H1 (cell line): Measurements from ENCODE around the gene TBX6. TPM values are rescaled to one million over a fixed set of nuclear protein-coding genes. Genes with fewer than 3 reads are reported as not detected.

Source experiments
- CTCF ChIA-PET: fragments of 300-600 bp; sonication (Branson Sonifier 250); formaldehyde crosslinking; loops from one replicate; lab custom pipeline; 2021; ENCODE audit not compliant: partially characterized antibody; lab: Charles Lee
- POLR2A ChIA-PET: fragments of 300-600 bp; sonication (Branson Sonifier 250); formaldehyde crosslinking; loops from one replicate; lab custom pipeline; 2021; ENCODE audit warnings: inconsistent platforms; ENCODE audit not compliant: partially characterized antibody; lab: Charles Lee
- DNase-seq, 2 experiments: peaks; one replicate each; pipeline versions ENCODE4 v3.0.0 to v3.0.0-alpha.2; 2010 to 2022; ENCODE audit warnings: low spot score in 2 of 2, low read depth in 1 of 2, mixed read lengths in 1 of 2
- FAIRE-seq: peaks from 2 replicates; lab custom pipeline; 2011; peaks lifted over from hg19 to GRCh38; lab: Jason Lieb, UNC
- H2AFZ ChIP-seq: 2 replicates; pipeline ENCODE4 v1.8.1; 2012; ENCODE audit warnings: low read length, inconsistent platforms
- H2AK5ac ChIP-seq: 2 replicates; pipeline ENCODE4 v1.6.1; 2013; ENCODE audit warnings: low read depth, low read length
- H2BK120ac ChIP-seq: replicated peaks from 2 replicates; pipeline ENCODE3; 2013; ENCODE audit warnings: low read depth, low read length, inconsistent platforms
- H2BK12ac ChIP-seq: 2 replicates; pipeline ENCODE4 v1.6.1; 2013; ENCODE audit warnings: low read depth, low read length
- H2BK15ac ChIP-seq: 2 replicates; pipeline ENCODE4 v1.6.1; 2013; ENCODE audit warnings: low read length
- H2BK20ac ChIP-seq: 2 replicates; pipeline ENCODE4 v1.6.1; 2013; ENCODE audit warnings: low read length
- H2BK5ac ChIP-seq: 2 replicates; pipeline ENCODE4 v1.6.1; 2013; ENCODE audit warnings: low read depth, low read length
- H3K14ac ChIP-seq: 2 replicates; pipeline ENCODE4 v1.6.1; 2013; ENCODE audit warnings: inconsistent platforms; ENCODE audit not compliant: insufficient read length
- H3K18ac ChIP-seq: 2 replicates; pipeline ENCODE4 v1.6.1; 2013; ENCODE audit warnings: low read length; ENCODE audit errors: extremely low read depth
- H3K23ac ChIP-seq: 2 replicates; pipeline ENCODE4 v1.6.1; 2013; ENCODE audit warnings: inconsistent platforms; ENCODE audit not compliant: insufficient read length
- H3K23me2 ChIP-seq: 2 replicates; pipeline ENCODE4 v1.6.1; 2013; ENCODE audit warnings: low read depth, low read length
- H3K27ac ChIP-seq: 2 replicates; pipeline ENCODE4 v1.6.1; 2011; ENCODE audit warnings: low read depth, low read length, inconsistent platforms
- H3K27me3 ChIP-seq, 4 experiments: replicated peaks in 1 of 4; 1 replicate in 1 of 4; 2 replicates in 3 of 4; pipeline versions ENCODE4 v1.6.1 to v1.8.1; 2011 to 2013; ENCODE audit warnings: low read length in 3 of 4, mild to moderate bottlenecking in 3 of 4, inconsistent platforms in 2 of 4, mixed read lengths in 2 of 4, moderate library complexity in 1 of 4; ENCODE audit not compliant: control insufficient read depth in 3 of 4, insufficient read depth in 3 of 4; ENCODE audit errors: extremely low read depth in 1 of 4
- H3K36me3 ChIP-seq, 4 experiments: 2 replicates each; pipeline versions ENCODE4 v1.6.1 to v1.8.1; 2011 to 2013; ENCODE audit warnings: mild to moderate bottlenecking in 4 of 4, low read length in 3 of 4, moderate library complexity in 2 of 4, control low read depth in 1 of 4, inconsistent platforms in 1 of 4; ENCODE audit not compliant: insufficient read depth in 4 of 4, control insufficient read depth in 2 of 4
- H3K4ac ChIP-seq: replicated peaks from 2 replicates; pipeline ENCODE3; 2013; ENCODE audit warnings: low read length, low read depth, mixed read lengths, inconsistent platforms; ENCODE audit not compliant: insufficient read length
- H3K4me1 ChIP-seq, 4 experiments: replicated peaks in 1 of 4; 1 replicate in 1 of 4; 2 replicates in 3 of 4; pipeline versions ENCODE4 v1.6.1 to v1.8.1; 2011 to 2013; ENCODE audit warnings: low read length in 3 of 4, inconsistent platforms in 2 of 4, mixed read lengths in 1 of 4; ENCODE audit not compliant: insufficient read depth in 4 of 4, control insufficient read depth in 3 of 4
- H3K4me2 ChIP-seq, 2 experiments: 2 replicates each; pipeline versions ENCODE4 v1.6.1 to v1.8.1; 2011 to 2013; ENCODE audit warnings: low read depth in 2 of 2, low read length in 2 of 2, control low read depth in 1 of 2, inconsistent platforms in 1 of 2, mild to moderate bottlenecking in 1 of 2; ENCODE audit not compliant: insufficient read depth in 1 of 2
- H3K4me3 ChIP-seq, 4 experiments: fragments of 200-600, 300-600 bp in 1 of 4; sonication (generic), shearing (Covaris generic), sonication (Bioruptor Twin) in 1 of 4; 2 replicates each; pipeline versions ENCODE4 v1.5.1 to v1.8.1; 2011 to 2016; ENCODE audit warnings: low read length in 4 of 4, low read depth in 3 of 4, control low read depth in 2 of 4, inconsistent platforms in 2 of 4, mild to moderate bottlenecking in 2 of 4, mixed read lengths in 1 of 4, moderate library complexity in 1 of 4; ENCODE audit not compliant: insufficient read depth in 2 of 4; ENCODE audit errors: extremely low read depth in 1 of 4
- H3K56ac ChIP-seq: replicated peaks from 2 replicates; pipeline ENCODE3; 2013; ENCODE audit warnings: low read depth, mild to moderate bottlenecking, mixed read lengths, low read length, inconsistent platforms; ENCODE audit not compliant: insufficient read length
- H3K79me1 ChIP-seq: 2 replicates; pipeline ENCODE4 v1.6.1; 2013; ENCODE audit warnings: low read depth, low read length, control low read depth
- H3K79me2 ChIP-seq, 2 experiments: 2 replicates each; pipeline versions ENCODE4 v1.6.1 to v1.8.1; 2012 to 2013; ENCODE audit warnings: low read length in 2 of 2, mild to moderate bottlenecking in 2 of 2, inconsistent platforms in 1 of 2; ENCODE audit not compliant: insufficient read depth in 2 of 2, control insufficient read depth in 1 of 2
- H3K9ac ChIP-seq, 4 experiments: replicated peaks in 1 of 4; 1 replicate in 1 of 4; 2 replicates in 3 of 4; pipeline versions ENCODE4 v1.6.1 to v1.8.1; 2011 to 2013; ENCODE audit warnings: low read depth in 3 of 4, low read length in 3 of 4, control low read depth in 2 of 4, mild to moderate bottlenecking in 2 of 4, moderate library complexity in 2 of 4, inconsistent platforms in 1 of 4; ENCODE audit errors: extremely low read depth in 1 of 4
- H3K9me3 ChIP-seq, 2 experiments: 2 replicates each; pipeline versions ENCODE4 v1.6.1 to v1.8.1; 2012 to 2013; ENCODE audit warnings: mild to moderate bottlenecking in 2 of 2, moderate library complexity in 2 of 2, control low read depth in 1 of 2, inconsistent platforms in 1 of 2, low read depth in 1 of 2, low read length in 1 of 2, mixed read lengths in 1 of 2; ENCODE audit not compliant: insufficient read depth in 2 of 2
- H4K20me1 ChIP-seq, 2 experiments: replicated peaks in 1 of 2; 2 replicates each; pipeline versions ENCODE3 to v1.8.1; 2011 to 2013; ENCODE audit warnings: inconsistent platforms in 2 of 2, low read length in 2 of 2, mild to moderate bottlenecking in 1 of 2; ENCODE audit not compliant: insufficient read depth in 2 of 2, control insufficient read depth in 1 of 2
- H4K5ac ChIP-seq: 2 replicates; pipeline ENCODE4 v1.6.1; 2013; ENCODE audit warnings: low read length, low read depth, mixed read lengths, inconsistent platforms; ENCODE audit not compliant: insufficient read length
- H4K8ac ChIP-seq: 2 replicates; pipeline ENCODE4 v1.8.0; 2013; ENCODE audit warnings: mild to moderate bottlenecking, moderate library complexity, low read length, inconsistent platforms; ENCODE audit not compliant: insufficient read depth; ENCODE audit errors: extremely low read depth
- H4K91ac ChIP-seq: replicated peaks from 2 replicates; pipeline ENCODE3; 2013; ENCODE audit warnings: low read length, mixed read lengths, inconsistent platforms; ENCODE audit not compliant: insufficient read length
- RXRA ChIP-seq: IDR thresholded peaks from 2 replicates; pipeline ENCODE4 v1.6.1; 2011; ENCODE audit warnings: low read depth, mild to moderate bottlenecking, low read length, moderate library complexity; ENCODE audit not compliant: insufficient read depth
- SP1 ChIP-seq: IDR thresholded peaks from 2 replicates; pipeline ENCODE4 v1.6.1; 2011; ENCODE audit warnings: low read depth, low read length
- WGBS, 2 experiments: shearing (Covaris generic) in 1 of 2; methylation state at CpG; one replicate each; pipeline versions ENCODE4 v1.1.6 to v1.1.7; 2013 to 2015; ENCODE audit warnings: low lambda C conversion rate in 2 of 2, mixed read lengths in 2 of 2, inconsistent platforms in 1 of 2, low coverage in 1 of 2, missing lambda C conversion rate in 1 of 2; ENCODE audit not compliant: insufficient replicate concordance in 2 of 2, insufficient coverage in 1 of 2, insufficient read length in 1 of 2; ENCODE audit errors: extremely low coverage in 1 of 2, missing lambda C conversion rate in 1 of 2; 5-methylcytosine and 5-hydroxymethylcytosine counted together
- polyA plus RNA-seq, 7 experiments: library from polyadenylated mRNA; depleted of rRNA in 3 of 7; stranded (reverse) in 5 of 7; unstranded in 2 of 7; fragments of >200 nt in 5 of 7; fragments of 200-250 nt in 2 of 7; gene quantifications; 1 replicate in 5 of 7; 2 replicates in 1 of 7; 4 replicates in 1 of 7; pipeline versions ENCODE4 v1.2.1 to v1.2.3, GENCODE V29; 2011 to 2013; ENCODE audit warnings: missing spikeins in 2 of 7, mixed read lengths in 2 of 7
- total RNA-seq: library from RNA; stranded (reverse); fragmentation: NEBNext Ultra II Directional; extraction: Animal tissue kit (Norgen Biotek cat#: 25700); gene quantifications from 2 replicates; pipeline ENCODE4 v1.2.1, GENCODE V29; 2021

TBX6 gene
- total and polyA plus RNA-seq, 2 of the 8 experiments (the other 6 are each of a cell fraction or from before 2014, with no cell fraction given) = 2.2 to 2.8 TPM

DNA sequence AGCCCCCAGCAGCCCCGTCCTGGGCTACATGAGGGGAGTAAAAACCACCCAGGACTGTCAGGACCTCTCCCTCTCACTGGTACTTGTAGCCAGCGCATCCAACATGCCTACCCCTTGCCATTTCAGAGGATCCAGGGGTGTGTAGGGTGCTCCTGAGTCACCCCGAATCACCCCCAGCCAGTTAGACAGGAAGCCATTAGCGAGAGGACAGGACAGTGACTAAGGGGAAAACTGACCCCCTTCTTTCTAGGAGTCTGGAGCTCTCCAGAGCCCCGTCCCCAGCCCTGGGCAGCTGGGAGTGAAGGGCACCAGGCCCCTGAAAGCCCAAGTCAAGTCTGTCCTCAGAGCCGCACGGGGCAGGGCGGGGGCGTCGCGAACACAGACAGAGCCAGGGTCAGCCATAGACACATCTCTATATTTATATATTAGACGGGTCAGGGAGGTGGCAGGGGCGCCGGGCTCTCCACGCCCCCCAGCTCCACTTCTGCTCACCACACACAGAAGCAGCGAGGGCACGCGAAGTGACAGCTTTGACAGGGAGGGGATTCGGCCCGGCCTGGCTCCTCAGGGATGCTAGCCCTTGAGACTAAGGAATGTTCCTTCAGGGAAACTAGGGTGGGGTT lies 22.1 kb upstream of the TBX6 start:
- FAIRE-seq (no peak), DNase-seq (peak in 1 of 2 experiments; percentile 46)
- Histone ChIP-seq H2AK5ac (no peak overlapping the region), H4K5ac (no peak overlapping the region), H3K4me1 (peaks cover 0 to 12% (median 6%) of the 10 kb centered on the region in 4 experiments; a peak in 5 of 7 replicates), H4K8ac (no peak overlapping the region; the same call in 1 of the 2 replicates), H3K18ac (no peak overlapping the region), H2BK15ac (no peak overlapping the region), H3K56ac (no peak overlapping the region), H3K4ac (no peak overlapping the region), H3K79me2 (no peaks in the 10 kb centered on the region), H2AFZ (no peak overlapping the region), H3K27me3 (no peaks in the 10 kb centered on the region), H2BK12ac (no peak overlapping the region), H3K36me3 (no peaks in the 10 kb centered on the region), H2BK120ac (no peak overlapping the region), H3K23ac (no peak overlapping the region), H3K23me2 (no peaks in the 10 kb centered on the region), H4K20me1 (peaks cover 2 to 6% of the 10 kb centered on the region in 2 experiments), H3K27ac (no peak overlapping the region), H4K91ac (no peak overlapping the region), H3K9ac (no peak overlapping the region), H3K4me3 (no peak overlapping the region), H3K9me3 (no peaks in the 10 kb centered on the region), H2BK5ac (no peak overlapping the region), H3K4me2 (no peak overlapping the region), H2BK20ac (no peak overlapping the region), H3K79me1 (no peaks in the 10 kb centered on the region), H3K14ac (no peak overlapping the region)
- 85% methylated on average over 20 of the region's 20 CpGs; no CpG with 5 or more reads in 1 of the 2 experiments for WGBS, 2 experiments
- ChIA-PET CTCF (interaction anchor here (0.6 to 6.7 kb wide), 10 partner anchors 7 to 190 kb away, joined by 3 to 90 read pairs (median 20); partner anchors contain the start of genes MAPK3 and TBX6), POLR2A (interaction anchor here (0.6 to 16.3 kb wide), 5 partner anchors 10 to 27 kb away, joined by 3 to 169 read pairs (median 4); partner anchors contain the start of genes TBX6 and YPEL3)
- TF ChIP-seq RXRA (no peak), SP1 (no peak)
